Activated CD8-positive, alpha-beta memory T cell treated with anti-CD3 and anti-CD28 coated beads, Interleukin-2, amount 50 U/mL, for 24 hours (primary cell): ENCODE measurements around the gene MLX.
"Not testable (repeated sequence)": the region's sequence is repeated elsewhere in the genome, so short reads cannot be mapped to it uniquely, and the experiment has no call there.

Experiments used
- DNase-seq: peaks from one replicate; pipeline ENCODE4 v3.0.0-alpha.2; 2020; ENCODE audit errors: extremely low read depth

MLX gene

GRCh38 chr17:42536372-42537155 is 30.3 kb upstream of the MLX start:
- no peak for DNase-seq

GRCh38 chr17:42537156-42537805 is 29.6 kb upstream of the MLX start:
- DNase-seq, result no peak

- DNase-seq, result no peak
These were observed 29.0 kb upstream of the MLX start for GRCh38 chr17:42537826-42538451.

GRCh38 chr17:42538482-42538881 is 28.4 kb upstream of the MLX start:
- DNase-seq, result no peak

- DNase-seq, result not testable (repeated sequence)
These were observed 26.3 kb upstream of the MLX start for GRCh38 chr17:42540558-42540957.

- DNase-seq, result no peak
These were observed 25.7 kb upstream of the MLX start for GRCh38 chr17:42541041-42541833.

- no peak for DNase-seq
These were observed 23.5 kb upstream of the MLX start for GRCh38 chr17:42543190-42544079.

GRCh38 chr17:42544874-42545283 is 22.0 kb upstream of the MLX start:
- no peak for DNase-seq

- DNase-seq, result not testable (repeated sequence)
These were observed 21.0 kb upstream of the MLX start for GRCh38 chr17:42545755-42546505.

GRCh38 chr17:42547001-42547461 is 19.9 kb upstream of the MLX start:
- no peak for DNase-seq

GRCh38 chr17:42547698-42548069 is 19.2 kb upstream of the MLX start:
- no peak for DNase-seq

- DNase-seq, result no peak
These were observed 18.6 kb upstream of the MLX start for GRCh38 chr17:42548070-42548837.

GRCh38 chr17:42548993-42549755 is 17.7 kb upstream of the MLX start:
- no peak for DNase-seq

GRCh38 chr17:42552736-42553135 is 14.2 kb upstream of the MLX start, which contains the start of gene HSD17B1:
Gene HSD17B1 (plus strand): TSS chr17:42552923. CDS start chr17:42552934, 11 bp downstream.
- not testable (repeated sequence) for DNase-seq

GRCh38 chr17:42553161-42553818 is 13.6 kb upstream of the MLX start:
- DNase-seq, result no peak

GRCh38 chr17:42553866-42554249 is 13.0 kb upstream of the MLX start:
- DNase-seq, result no peak

- peak; percentile 58 for DNase-seq
These were observed 12.4 kb upstream of the MLX start for GRCh38 chr17:42554250-42555121.
